ENCODE measurements around the gene CFTR.

Gene CFTR

GRCh38 chr7:117531595-117532244 lies 51.9 kb downstream of the CFTR start:
- no peak for DNase-seq (ENCODE audit: low read depth)
- no peak overlapping the region for H3K4me3 ChIP-seq (ENCODE audit: low read depth, low read length)
- TF ChIP-seq CTCF (IDR thresholded peaks at IDR 0.05; ENCODE audit: low read depth, low read length, missing control alignments) = no peak

- DNase-seq (ENCODE audit: low read depth) = no peak
- no peak for TF ChIP-seq CTCF (IDR thresholded peaks at IDR 0.05; ENCODE audit: low read depth, low read length, missing control alignments)
- H3K4me3 ChIP-seq (ENCODE audit: low read depth, low read length) = no peak overlapping the region
These were observed 58.2 kb downstream of the CFTR start for GRCh38 chr7:117538053-117538452.

GRCh38 chr7:117544061-117544460 lies 64.2 kb downstream of the CFTR start:
- no peak for TF ChIP-seq CTCF (IDR thresholded peaks at IDR 0.05; ENCODE audit: low read depth, low read length, missing control alignments)
- no peak overlapping the region for H3K4me3 ChIP-seq (ENCODE audit: low read depth, low read length)
- no peak for DNase-seq (ENCODE audit: low read depth)

DNA sequence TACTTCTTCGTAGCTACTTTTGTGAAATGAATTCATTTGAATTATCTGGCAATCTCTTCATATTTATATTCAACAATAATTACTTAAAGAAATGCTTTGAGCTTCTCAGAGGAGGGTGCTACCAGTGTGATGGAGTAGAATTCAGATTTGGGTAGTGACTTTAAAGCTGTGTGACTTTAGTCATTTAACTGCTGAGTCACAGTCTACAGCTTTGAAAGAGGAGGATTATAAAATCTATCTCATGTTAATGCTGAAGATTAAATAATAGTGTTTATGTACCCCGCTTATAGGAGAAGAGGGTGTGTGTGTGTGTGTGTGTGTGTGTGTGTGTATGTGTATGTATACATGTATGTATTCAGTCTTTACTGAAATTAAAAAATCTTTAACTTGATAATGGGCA lies 68.2 kb downstream of the CFTR start:
- no peak for TF ChIP-seq CTCF (IDR thresholded peaks at IDR 0.05; ENCODE audit: low read depth, low read length, missing control alignments)
- DNase-seq (ENCODE audit: low read depth) = no peak
- H3K4me3 ChIP-seq (ENCODE audit: low read depth, low read length) = no peak overlapping the region

GRCh38 chr7:117550625-117551024 lies 70.8 kb downstream of the CFTR start:
- TF ChIP-seq CTCF (IDR thresholded peaks at IDR 0.05; ENCODE audit: low read depth, low read length, missing control alignments) = no peak
- no peak for DNase-seq (ENCODE audit: low read depth)
- no peak overlapping the region for H3K4me3 ChIP-seq (ENCODE audit: low read depth, low read length)

DNA sequence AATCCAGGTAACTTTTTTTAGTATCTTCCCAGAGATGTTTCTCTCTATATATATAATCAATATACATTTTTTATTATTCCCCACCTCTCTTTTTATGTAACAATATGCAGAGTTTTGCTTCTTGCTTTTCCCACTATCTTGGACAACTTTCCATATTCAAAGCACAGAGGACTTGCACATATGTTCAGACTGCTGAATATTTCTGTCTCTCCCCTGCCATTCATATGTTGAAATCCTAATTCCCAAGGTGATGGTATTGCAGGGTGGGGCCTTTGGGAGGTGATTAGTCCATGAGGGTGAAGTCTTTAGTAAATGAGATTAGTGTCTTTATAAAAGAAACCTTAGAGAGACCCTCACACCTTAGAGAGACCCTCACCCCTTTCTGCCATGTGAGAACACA lies 72.8 kb downstream of the CFTR start:
- no peak overlapping the region for H3K4me3 ChIP-seq (ENCODE audit: low read depth, low read length)
- no peak for TF ChIP-seq CTCF (IDR thresholded peaks at IDR 0.05; ENCODE audit: low read depth, low read length, missing control alignments)
- no peak for DNase-seq (ENCODE audit: low read depth)

DNA sequence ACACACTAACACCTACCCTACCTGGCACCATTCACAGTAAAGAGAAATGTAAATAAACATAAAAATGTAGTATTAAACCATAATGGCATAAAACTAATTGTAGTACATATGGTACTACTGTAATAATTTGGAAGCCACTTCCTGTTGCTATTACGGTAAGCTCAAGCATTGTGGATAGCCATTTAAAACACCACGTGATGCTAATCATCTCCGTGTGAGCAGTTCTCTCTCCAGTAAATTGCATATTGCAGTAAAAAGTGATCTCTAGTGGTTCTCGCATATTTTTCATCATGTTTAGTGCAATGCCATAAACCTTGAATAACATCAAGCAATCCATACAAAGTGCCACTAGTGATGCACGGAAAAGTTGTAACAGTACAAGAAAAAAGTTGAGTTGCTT lies 75.4 kb downstream of the CFTR start:
- H3K4me3 ChIP-seq (ENCODE audit: low read depth, low read length) = no peak overlapping the region
- no peak for DNase-seq (ENCODE audit: low read depth)
- TF ChIP-seq CTCF (IDR thresholded peaks at IDR 0.05; ENCODE audit: low read depth, low read length, missing control alignments) = no peak

Data from GM12864 (cell line).